ENCODE data around the gene INSR. TPM values are rescaled to one million over a fixed set of nuclear protein-coding genes. Genes with fewer than 3 reads are reported as not detected.

INSR gene
- total RNA-seq, 1 experiment from 2014 or later = 22.6 TPM

DNA sequence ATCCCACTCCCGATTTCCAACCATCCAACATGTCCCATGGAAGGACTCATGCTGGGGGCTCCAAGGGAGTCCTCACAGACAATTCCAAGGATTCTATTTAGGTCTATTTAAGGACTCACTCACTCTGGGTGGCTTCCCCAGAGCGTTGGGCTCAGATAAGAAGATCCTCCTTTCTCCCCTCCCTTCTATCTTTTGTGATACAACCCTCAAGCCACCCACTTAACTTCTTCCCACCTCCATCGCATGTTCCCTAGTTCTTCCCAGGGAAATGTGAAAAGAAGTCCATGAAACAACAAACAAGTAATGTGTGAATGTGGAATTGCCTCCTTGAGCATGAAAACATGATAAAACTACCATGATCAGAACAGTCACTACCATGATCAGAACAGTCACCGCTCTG is 29.4 kb downstream of the INSR start:
- Mint-ChIP-seq H3K9me3 (ENCODE audit: unreplicated experiment) (no peaks in the 10 kb centered on the region), H3K36me3 (ENCODE audit: insufficient read depth, unreplicated experiment) (no peaks in the 10 kb centered on the region), H3K4me1 (ENCODE audit: low read depth, unreplicated experiment) (peaks cover 7% of the 10 kb centered on the region), H3K27me3 (ENCODE audit: insufficient read depth, unreplicated experiment) (no peaks in the 10 kb centered on the region), H3K27ac (ENCODE audit: unreplicated experiment) (no peak overlapping the region), H3K4me3 (ENCODE audit: unreplicated experiment) (no peak overlapping the region)
- H3K4me1 ChIP-seq = no peaks in the 10 kb centered on the region
- DNase-seq = no peak
- ChIA-PET POLR2A (interaction anchor here (0.6 kb wide), 1 partner anchor 1195 kb away, joined by 3 read pairs; no protein-coding TSS in a partner anchor), CTCF (no interaction called here)
- no peaks in the 10 kb centered on the region for H3K9me3 ChIP-seq
- intact Hi-C loops (cut with micrococcal nuclease; ENCODE audit: unreplicated experiment) = no loop called here
- no peaks in the 10 kb centered on the region for H3K27me3 ChIP-seq (replicated peaks; ENCODE audit: control insufficient read depth, insufficient read depth, low read length)
- H3K4me3 ChIP-seq (ENCODE audit: low read depth, low read length) = no peak overlapping the region
- no TSS peak for BruUV-seq (replicated peaks)
- TF ChIP-seq, protein P1, sequence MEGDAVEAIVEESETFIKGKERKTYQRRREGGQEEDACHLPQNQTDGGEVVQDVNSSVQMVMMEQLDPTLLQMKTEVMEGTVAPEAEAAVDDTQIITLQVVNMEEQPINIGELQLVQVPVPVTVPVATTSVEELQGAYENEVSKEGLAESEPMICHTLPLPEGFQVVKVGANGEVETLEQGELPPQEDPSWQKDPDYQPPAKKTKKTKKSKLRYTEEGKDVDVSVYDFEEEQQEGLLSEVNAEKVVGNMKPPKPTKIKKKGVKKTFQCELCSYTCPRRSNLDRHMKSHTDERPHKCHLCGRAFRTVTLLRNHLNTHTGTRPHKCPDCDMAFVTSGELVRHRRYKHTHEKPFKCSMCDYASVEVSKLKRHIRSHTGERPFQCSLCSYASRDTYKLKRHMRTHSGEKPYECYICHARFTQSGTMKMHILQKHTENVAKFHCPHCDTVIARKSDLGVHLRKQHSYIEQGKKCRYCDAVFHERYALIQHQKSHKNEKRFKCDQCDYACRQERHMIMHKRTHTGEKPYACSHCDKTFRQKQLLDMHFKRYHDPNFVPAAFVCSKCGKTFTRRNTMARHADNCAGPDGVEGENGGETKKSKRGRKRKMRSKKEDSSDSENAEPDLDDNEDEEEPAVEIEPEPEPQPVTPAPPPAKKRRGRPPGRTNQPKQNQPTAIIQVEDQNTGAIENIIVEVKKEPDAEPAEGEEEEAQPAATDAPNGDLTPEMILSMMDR (IDR thresholded peaks at IDR 0.05; ENCODE audit: insufficient read depth in 1 of 2, low read depth in 1 of 2, low read length in 1 of 2, severe bottlenecking in 1 of 2, unreplicated experiment in 1 of 2) = no peak
- H3K36me3 ChIP-seq (ENCODE audit: control insufficient read depth, insufficient read depth, low read length) = no peaks in the 10 kb centered on the region; the same call in none of the 2 replicates

DNA sequence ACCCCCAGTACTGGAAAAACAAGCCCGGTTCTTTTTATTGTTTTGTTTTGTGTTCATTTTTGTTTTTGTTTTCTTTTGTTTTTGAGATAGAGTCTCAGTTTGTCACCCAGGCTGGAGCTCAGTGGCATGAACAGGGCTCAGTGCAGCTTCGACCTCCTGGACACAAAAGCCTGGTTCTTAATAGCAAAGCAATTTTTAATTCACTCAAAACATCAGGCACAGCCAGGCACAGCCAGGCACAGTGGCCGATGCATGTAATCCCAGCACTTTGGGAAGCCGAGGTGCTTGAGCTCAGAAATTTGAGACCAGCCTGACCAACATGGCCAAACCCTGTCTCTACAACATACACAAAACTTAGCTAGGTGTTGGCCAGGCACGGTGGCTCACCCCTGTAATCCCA is 30.7 kb downstream of the INSR start:
- POLR2A ChIA-PET = no interaction called here
- Mint-ChIP-seq H3K27ac (ENCODE audit: unreplicated experiment) (no peak overlapping the region), H3K4me3 (ENCODE audit: unreplicated experiment) (no peak overlapping the region), H3K4me1 (ENCODE audit: low read depth, unreplicated experiment) (peaks cover 13% of the 10 kb centered on the region), H3K27me3 (ENCODE audit: insufficient read depth, unreplicated experiment) (no peaks in the 10 kb centered on the region), H3K36me3 (ENCODE audit: insufficient read depth, unreplicated experiment) (no peaks in the 10 kb centered on the region), H3K9me3 (ENCODE audit: unreplicated experiment) (no peaks in the 10 kb centered on the region)
- H3K27me3 ChIP-seq (replicated peaks; ENCODE audit: control insufficient read depth, insufficient read depth, low read length) = no peaks in the 10 kb centered on the region
- CTCF ChIA-PET = no interaction called here
- H3K9me3 ChIP-seq = no peaks in the 10 kb centered on the region
- BruUV-seq (replicated peaks) = no TSS peak
- intact Hi-C loops (cut with micrococcal nuclease; ENCODE audit: unreplicated experiment) = no loop called here
- H3K4me1 ChIP-seq = peaks cover 8% of the 10 kb centered on the region
- no peak for DNase-seq
- TF ChIP-seq, protein P1 (IDR thresholded peaks at IDR 0.05; ENCODE audit: insufficient read depth in 1 of 2, low read depth in 1 of 2, low read length in 1 of 2, severe bottlenecking in 1 of 2, unreplicated experiment in 1 of 2) = no peak
- H3K4me3 ChIP-seq (ENCODE audit: low read depth, low read length) = no peak overlapping the region
- H3K36me3 ChIP-seq (ENCODE audit: control insufficient read depth, insufficient read depth, low read length) = no peaks in the 10 kb centered on the region; the same call in none of the 2 replicates

DNA sequence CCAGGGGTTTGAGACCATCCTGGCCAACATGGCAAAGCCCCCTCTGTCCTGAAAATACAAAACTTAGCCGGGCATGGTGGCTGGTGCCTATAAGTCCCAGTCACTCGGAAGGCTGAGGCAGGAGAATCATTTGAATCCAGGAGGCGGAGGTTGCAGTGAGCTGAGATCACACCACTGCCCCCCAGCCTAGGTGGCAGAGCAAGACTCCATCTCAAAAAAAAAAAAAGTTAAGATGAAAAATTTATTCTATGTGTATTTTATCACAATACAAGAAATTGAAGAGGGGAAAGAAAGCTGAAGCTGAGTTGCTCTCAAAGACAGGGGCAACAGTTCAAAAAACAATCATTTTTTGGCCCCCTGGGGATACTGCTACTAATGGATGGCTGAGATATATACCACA is 31.1 kb downstream of the INSR start:
- H3K27ac Mint-ChIP-seq (ENCODE audit: unreplicated experiment) = no peak overlapping the region
- intact Hi-C loops (cut with micrococcal nuclease; ENCODE audit: unreplicated experiment) = no loop called here
- no peak for DNase-seq
- BruUV-seq (replicated peaks) = no TSS peak
- peaks cover 13% of the 10 kb centered on the region for H3K4me1 Mint-ChIP-seq (ENCODE audit: low read depth, unreplicated experiment)
- Histone ChIP-seq H3K27me3 (replicated peaks; ENCODE audit: control insufficient read depth, insufficient read depth, low read length) (no peaks in the 10 kb centered on the region), H3K9me3 (no peaks in the 10 kb centered on the region), H3K36me3 (ENCODE audit: control insufficient read depth, insufficient read depth, low read length) (no peaks in the 10 kb centered on the region; the same call in none of the 2 replicates), H3K4me3 (ENCODE audit: low read depth, low read length) (no peak overlapping the region), H3K4me1 (peaks cover 10% of the 10 kb centered on the region)
- ChIA-PET POLR2A (no interaction called here), CTCF (no interaction called here)
- H3K36me3 Mint-ChIP-seq (ENCODE audit: insufficient read depth, unreplicated experiment) = no peaks in the 10 kb centered on the region
- H3K27me3 Mint-ChIP-seq (ENCODE audit: insufficient read depth, unreplicated experiment) = no peaks in the 10 kb centered on the region
- H3K4me3 Mint-ChIP-seq (ENCODE audit: unreplicated experiment) = no peak overlapping the region
- TF ChIP-seq, protein P1 (IDR thresholded peaks at IDR 0.05; ENCODE audit: insufficient read depth in 1 of 2, low read depth in 1 of 2, low read length in 1 of 2, severe bottlenecking in 1 of 2, unreplicated experiment in 1 of 2) = no peak
- no peaks in the 10 kb centered on the region for H3K9me3 Mint-ChIP-seq (ENCODE audit: unreplicated experiment)

Measured in Caco-2 (cell line).